H7 (cell line): ENCODE measurements around the gene FGF12. TPM values are rescaled to one million over a fixed set of nuclear protein-coding genes. Genes with fewer than 3 reads are reported as not detected.
A peak's percentile ranks its signal among the peaks of the same experiment; 100 is the strongest.
"Not testable (repeated sequence)": the region's sequence is repeated elsewhere in the genome, so short reads cannot be mapped to it uniquely, and the experiment has no call there.

ENCODE experiments used
- DNase-seq: peaks from one replicate; pipeline ENCODE4 v3.0.0; 2012
- H3K27me3 ChIP-seq: 2 replicates; pipeline ENCODE4 v1.6.0; 2011; ENCODE audit warnings: mild to moderate bottlenecking, low read length; ENCODE audit not compliant: control insufficient read depth, insufficient read depth
- H3K36me3 ChIP-seq: replicated peaks from 2 replicates; pipeline ENCODE4 v1.5.1; 2011; ENCODE audit warnings: low read length; ENCODE audit not compliant: control insufficient read depth, insufficient read depth
- H3K4me3 ChIP-seq: 2 replicates; pipeline ENCODE4 v1.5.1; 2011; ENCODE audit warnings: low read depth, mild to moderate bottlenecking, control low read depth, low read length, moderate library complexity; ENCODE audit not compliant: insufficient read depth
- total RNA-seq: library from RNA; depleted of rRNA; stranded (reverse); fragments of >200 nt; shearing (Covaris generic); gene quantifications from 2 replicates; pipeline ENCODE4 v1.2.3, GENCODE V29; 2014; rRNA removed

FGF12 gene
- 9.6 and 12.6 TPM in 2 replicates for total RNA-seq

DNA sequence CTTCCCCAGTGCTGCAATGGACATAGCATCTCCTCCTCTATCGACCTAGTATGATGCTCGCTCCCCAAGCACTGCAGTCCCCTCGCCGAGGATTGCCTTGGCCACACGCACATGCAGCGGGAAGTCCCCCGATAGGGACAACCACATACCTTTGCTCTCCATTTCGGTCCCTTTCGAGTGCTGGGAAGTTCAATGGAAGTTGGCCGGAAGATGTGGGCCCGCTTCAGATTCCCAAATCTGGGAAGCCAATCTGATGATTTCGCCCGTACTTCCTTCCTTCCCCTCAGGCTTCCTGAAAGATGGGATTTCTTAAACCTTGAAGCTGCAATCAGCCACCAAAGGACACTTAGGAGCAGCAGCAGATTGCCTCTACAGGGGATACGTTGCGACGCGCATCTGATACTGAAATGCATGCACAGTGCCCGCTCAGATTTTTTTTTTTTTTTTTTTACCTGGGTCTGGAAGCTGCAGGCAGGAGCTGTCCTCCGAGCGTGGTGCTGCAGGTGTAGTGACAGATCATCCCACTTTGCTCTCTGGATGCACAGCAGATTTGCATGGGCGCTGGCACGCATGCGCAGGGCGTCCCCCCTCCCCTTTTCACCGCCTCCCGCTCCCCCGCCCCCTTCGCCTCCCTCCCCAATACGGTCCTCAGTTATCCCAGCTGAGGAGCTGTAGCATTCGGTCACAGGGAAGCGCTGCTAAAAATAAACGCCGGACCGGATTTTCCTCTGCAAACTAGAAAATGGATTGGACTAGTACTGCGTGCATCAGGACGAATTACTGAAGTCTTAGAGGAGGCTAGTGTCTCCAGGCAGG, at the start of gene FGF12:
Gene FGF12 (minus strand): TSS at position 510 of the 816 bp plus-strand sequence.
- peak; percentile 91 for DNase-seq
- H3K36me3 ChIP-seq, result no peaks in the 10 kb centered on the region
- H3K4me3 ChIP-seq, result peak within 1 kb of the TSS; percentile 34
- H3K27me3 ChIP-seq, result no peaks in the 10 kb centered on the region; the same call in 1 of the 2 replicates

DNA sequence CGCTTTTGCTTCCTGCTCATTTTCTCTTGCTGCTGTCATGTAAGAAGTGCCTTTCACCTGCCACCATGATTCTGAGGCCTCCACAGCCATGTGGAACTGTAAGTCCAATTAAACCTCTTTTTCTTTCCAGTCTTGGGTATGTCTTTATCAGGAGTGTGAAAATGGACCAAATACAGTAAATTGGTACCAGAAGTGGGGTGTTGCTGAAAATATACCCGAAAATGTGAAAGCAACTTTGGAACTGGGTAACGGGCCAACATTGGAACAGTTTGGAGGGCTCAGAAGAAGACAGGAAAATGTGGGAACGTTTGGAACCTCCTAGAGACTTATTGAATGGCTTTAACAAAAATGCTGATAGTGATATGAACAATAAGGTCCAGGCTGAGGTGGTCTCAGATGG, 47.0 kb upstream of the FGF12 start:
- not testable (repeated sequence) for H3K27me3 ChIP-seq

GRCh38 chr3:192772240-192772894, 45.0 kb upstream of the FGF12 start:
- Histone ChIP-seq H3K4me3 (no peak overlapping the region), H3K36me3 (no peaks in the 10 kb centered on the region), H3K27me3 (no peaks in the 10 kb centered on the region)
- peak; percentile 61 for DNase-seq

More for the DNA sequence above, 47.0 kb upstream of the FGF12 start:
- not testable (repeated sequence) for H3K36me3 ChIP-seq, H3K4me3 ChIP-seq, DNase-seq

- Histone ChIP-seq H3K36me3 (no peaks in the 10 kb centered on the region), H3K27me3 (no peaks in the 10 kb centered on the region), H3K4me3 (no peak overlapping the region)
- DNase-seq, result no peak
These were observed 31.3 kb upstream of the FGF12 start for GRCh38 chr3:192758654-192759053.

DNA sequence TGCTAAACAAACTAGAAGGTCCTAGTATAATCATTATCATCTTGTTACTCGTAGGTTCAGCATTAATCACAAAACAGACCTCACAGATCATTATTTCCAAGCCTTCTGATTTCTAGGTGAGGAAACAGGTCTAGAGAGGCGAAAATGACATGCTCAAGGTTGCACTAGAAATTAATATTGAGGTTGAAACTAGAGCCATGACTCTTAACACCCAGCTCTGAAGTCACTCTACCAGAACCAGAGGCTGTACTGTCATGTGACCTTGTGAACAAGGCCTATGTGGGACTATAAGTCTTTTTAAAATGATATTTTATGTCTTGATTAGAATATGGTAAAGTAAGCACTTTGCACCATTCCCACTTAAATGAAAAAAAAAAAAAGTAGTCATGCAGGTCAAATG, 23.8 kb upstream of the FGF12 start:
- no peak for DNase-seq
- Histone ChIP-seq H3K36me3 (no peaks in the 10 kb centered on the region), H3K4me3 (no peak overlapping the region), H3K27me3 (no peaks in the 10 kb centered on the region)

GRCh38 chr3:192750201-192750600, 22.9 kb upstream of the FGF12 start:
- H3K27me3 ChIP-seq, result no peaks in the 10 kb centered on the region
- DNase-seq, result no peak
- H3K4me3 ChIP-seq, result no peak overlapping the region
- H3K36me3 ChIP-seq, result no peaks in the 10 kb centered on the region

DNA sequence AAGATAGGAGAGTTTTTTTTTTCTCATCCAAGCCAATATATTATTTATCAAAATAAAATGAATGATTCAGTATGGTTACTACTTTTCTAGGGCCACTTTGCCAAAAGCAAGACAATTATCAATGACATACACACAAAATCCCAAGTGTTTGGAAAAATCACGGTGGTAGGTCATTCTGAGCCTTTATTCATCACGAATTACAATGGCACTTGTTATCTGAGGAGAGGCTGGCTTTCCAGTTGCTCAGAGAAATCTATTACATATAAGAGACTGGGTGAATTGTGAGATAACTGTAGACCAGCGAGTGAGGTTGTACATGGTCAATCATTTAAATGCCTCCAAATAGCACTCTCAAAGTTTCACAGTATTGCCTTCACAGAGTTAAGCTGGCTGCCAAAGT, 20.4 kb upstream of the FGF12 start:
- DNase-seq, result no peak

DNA sequence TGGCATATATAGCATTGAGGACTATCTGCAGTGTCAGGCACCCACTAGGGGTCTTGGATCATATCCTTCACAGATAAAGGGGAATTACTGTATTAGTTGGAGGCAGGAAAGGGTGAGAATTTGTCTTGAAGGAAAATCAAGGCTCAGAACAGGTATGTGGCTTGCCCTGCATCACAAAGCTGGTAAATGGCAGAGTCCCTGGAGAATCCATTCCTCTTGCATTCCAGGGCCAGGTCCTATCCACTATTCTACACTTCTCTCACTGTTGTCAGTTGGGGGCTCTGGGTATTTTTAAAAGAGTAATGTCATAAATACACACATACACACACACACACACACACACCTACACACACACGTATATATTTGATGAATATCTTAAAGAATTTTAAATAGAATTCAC, 19.8 kb upstream of the FGF12 start:
- H3K27me3 ChIP-seq, result no peaks in the 10 kb centered on the region
- H3K4me3 ChIP-seq, result no peak overlapping the region
- peak; percentile 30 for DNase-seq

More for the DNA sequence above, 20.4 kb upstream of the FGF12 start:
- Histone ChIP-seq H3K27me3 (no peaks in the 10 kb centered on the region), H3K4me3 (no peak overlapping the region), H3K36me3 (no peaks in the 10 kb centered on the region)

GRCh38 chr3:192745150-192745549, 17.8 kb upstream of the FGF12 start:
- no peaks in the 10 kb centered on the region for H3K36me3 ChIP-seq
- H3K27me3 ChIP-seq, result no peaks in the 10 kb centered on the region
- DNase-seq, result no peak
- H3K4me3 ChIP-seq, result no peak overlapping the region

More for the DNA sequence above, 19.8 kb upstream of the FGF12 start:
- no peaks in the 10 kb centered on the region for H3K36me3 ChIP-seq

GRCh38 chr3:192744604-192745003, 17.3 kb upstream of the FGF12 start:
- H3K36me3 ChIP-seq, H3K27me3 ChIP-seq, DNase-seq, H3K4me3 ChIP-seq: not testable (repeated sequence)

- H3K27me3 ChIP-seq, result no peaks in the 10 kb centered on the region
- H3K4me3 ChIP-seq, result no peak overlapping the region
- DNase-seq, result no peak
These were observed 10.2 kb upstream of the FGF12 start for GRCh38 chr3:192737506-192737905.

GRCh38 chr3:192731233-192731632, 3.9 kb upstream of the FGF12 start:
- Histone ChIP-seq H3K36me3 (no peaks in the 10 kb centered on the region), H3K4me3 (no peak overlapping the region), H3K27me3 (no peaks in the 10 kb centered on the region; the same call in 1 of the 2 replicates)
- DNase-seq, result no peak

More at GRCh38 chr3:192737506-192737905, 10.2 kb upstream of the FGF12 start:
- no peaks in the 10 kb centered on the region for H3K36me3 ChIP-seq

- no peaks in the 10 kb centered on the region for H3K36me3 ChIP-seq
- H3K27me3 ChIP-seq, result no peaks in the 10 kb centered on the region; the same call in 1 of the 2 replicates
- no peak overlapping the region for H3K4me3 ChIP-seq
- DNase-seq, result no peak
These were observed 956 bp downstream of the FGF12 start for GRCh38 chr3:192726385-192726784.

DNA sequence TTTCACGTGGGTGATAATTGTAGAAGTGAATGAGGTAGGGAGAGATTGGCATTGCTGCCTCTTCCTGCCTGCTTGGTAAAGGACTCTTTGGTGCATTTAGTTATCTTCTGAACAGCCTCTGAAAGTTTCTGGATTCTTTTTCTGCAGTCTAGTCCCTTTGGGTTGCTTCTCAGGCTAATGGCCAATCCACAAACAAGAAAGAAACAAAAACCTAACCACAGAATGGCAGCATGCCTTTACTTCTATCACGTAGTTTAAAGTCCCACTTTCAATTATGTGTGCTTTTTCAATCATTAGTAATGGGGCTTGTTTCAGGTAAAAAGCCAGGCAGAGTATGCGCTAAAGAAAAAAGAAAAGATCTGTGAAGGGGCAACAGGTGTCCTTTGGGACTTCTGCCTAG, 7.4 kb downstream of the FGF12 start:
- no peak for DNase-seq
- Histone ChIP-seq H3K27me3 (no peaks in the 10 kb centered on the region), H3K4me3 (no peak overlapping the region), H3K36me3 (no peaks in the 10 kb centered on the region)

- no peak overlapping the region for H3K4me3 ChIP-seq
- DNase-seq, result no peak
- no peaks in the 10 kb centered on the region for H3K27me3 ChIP-seq
- no peaks in the 10 kb centered on the region for H3K36me3 ChIP-seq
These were observed 9.2 kb downstream of the FGF12 start for GRCh38 chr3:192718156-192718555.
